GM18526 (cell line): Measurements from ENCODE around the gene DHCR7.

Experiments
- POLR2A ChIP-seq: IDR thresholded peaks from 3 replicates; pipeline ENCODE4 v1.6.1; 2011; ENCODE audit not compliant: insufficient read length; ENCODE audit errors: extremely low read depth

DHCR7 gene

GRCh38 chr11:71484248-71485062, 36.3 kb upstream of the DHCR7 start:
- no peak for TF ChIP-seq POLR2A

GRCh38 chr11:71483692-71484091, 35.5 kb upstream of the DHCR7 start:
- no peak for TF ChIP-seq POLR2A

- TF ChIP-seq POLR2A: no peak
These were observed 34.7 kb upstream of the DHCR7 start for GRCh38 chr11:71482746-71483364.

GRCh38 chr11:71482216-71482615, 34.0 kb upstream of the DHCR7 start:
- no peak for TF ChIP-seq POLR2A

GRCh38 chr11:71481101-71481960, 33.1 kb upstream of the DHCR7 start:
- TF ChIP-seq POLR2A: no peak

GRCh38 chr11:71478528-71478840, 30.3 kb upstream of the DHCR7 start:
- TF ChIP-seq POLR2A: no peak

- no peak for TF ChIP-seq POLR2A
These were observed 29.7 kb upstream of the DHCR7 start for GRCh38 chr11:71477641-71478527.

GRCh38 chr11:71476926-71477640, 28.9 kb upstream of the DHCR7 start:
- TF ChIP-seq POLR2A: no peak

- no peak for TF ChIP-seq POLR2A
These were observed 27.8 kb upstream of the DHCR7 start for GRCh38 chr11:71476031-71476430.

- TF ChIP-seq POLR2A: no peak
These were observed 26.7 kb upstream of the DHCR7 start for GRCh38 chr11:71474771-71475483.

GRCh38 chr11:71474141-71474770, 26.1 kb upstream of the DHCR7 start:
- no peak for TF ChIP-seq POLR2A

GRCh38 chr11:71473793-71474080, 25.5 kb upstream of the DHCR7 start:
- no peak for TF ChIP-seq POLR2A

- TF ChIP-seq POLR2A: no peak
These were observed 25.0 kb upstream of the DHCR7 start for GRCh38 chr11:71472941-71473792.

- TF ChIP-seq POLR2A: no peak
These were observed 24.2 kb upstream of the DHCR7 start for GRCh38 chr11:71472357-71472885.
